Caco-2 (cell line): ENCODE results near the gene LIPH. TPM values are rescaled to one million over a fixed set of nuclear protein-coding genes. Genes with fewer than 3 reads are reported as not detected.

Experiments
- BruUV-seq: library from RNA; stranded (reverse); fragments of 400-500 nt; replicated peaks from 2 replicates; lab custom pipeline; 2021; lab: Mats Ljungman, UMichigan
- CTCF ChIA-PET: fragments of 300-600 bp; sonication (Branson Sonifier 250); formaldehyde crosslinking; loops from one replicate; lab custom pipeline; 2022; ENCODE audit warnings: antibody characterized with exemption; lab: Charles Lee
- POLR2A ChIA-PET: fragments of 300-600 bp; sonication (Branson Sonifier 250); formaldehyde crosslinking; loops from one replicate; lab custom pipeline; 2022; ENCODE audit warnings: antibody characterized with exemption; lab: Charles Lee
- DNase-seq, 2 experiments: peaks; one replicate each; pipeline versions ENCODE4 v3.0.0 to v3.0.0-alpha.2; 2020 to 2022
- H3K27me3 ChIP-seq: replicated peaks from 2 replicates; pipeline ENCODE4 v1.6.0; 2011; ENCODE audit warnings: low read length; ENCODE audit not compliant: control insufficient read depth, insufficient read depth
- H3K36me3 ChIP-seq: 2 replicates; pipeline ENCODE4 v1.5.1; 2011; ENCODE audit warnings: low read length; ENCODE audit not compliant: control insufficient read depth, insufficient read depth
- H3K4me1 ChIP-seq: fragments of 250-450 bp; sonication (Bioruptor Pico); 2 replicates; pipeline ENCODE4 v1.5.1; 2020; ENCODE audit warnings: mild to moderate bottlenecking
- H3K4me3 ChIP-seq: 2 replicates; pipeline ENCODE4 v1.5.1; 2011; ENCODE audit warnings: low read depth, mild to moderate bottlenecking, control low read depth, low read length
- H3K9me3 ChIP-seq: fragments of 250-450 bp; sonication (Bioruptor Pico); 2 replicates; pipeline ENCODE4 v1.5.1; 2020; ENCODE audit warnings: mild to moderate bottlenecking, moderate library complexity
- H3K27ac Mint-ChIP-seq: one replicate; pipeline ENCODE4 v1.8.0; 2022; ENCODE audit warnings: mixed read lengths; ENCODE audit not compliant: unreplicated experiment
- H3K27me3 Mint-ChIP-seq: one replicate; pipeline ENCODE4 v1.8.0; 2022; ENCODE audit warnings: mixed read lengths; ENCODE audit not compliant: insufficient read depth, unreplicated experiment
- H3K36me3 Mint-ChIP-seq: one replicate; pipeline ENCODE4 v1.8.0; 2022; ENCODE audit warnings: mild to moderate bottlenecking, mixed read lengths; ENCODE audit not compliant: insufficient read depth, unreplicated experiment
- H3K4me1 Mint-ChIP-seq: one replicate; pipeline ENCODE4 v1.8.0; 2022; ENCODE audit warnings: low read depth, mixed read lengths; ENCODE audit not compliant: unreplicated experiment
- H3K4me3 Mint-ChIP-seq: one replicate; pipeline ENCODE4 v1.8.0; 2022; ENCODE audit warnings: mild to moderate bottlenecking, moderate library complexity, mixed read lengths; ENCODE audit not compliant: unreplicated experiment
- H3K9me3 Mint-ChIP-seq: one replicate; pipeline ENCODE4 v1.8.0; 2022; ENCODE audit warnings: mixed read lengths; ENCODE audit not compliant: unreplicated experiment
- intact Hi-C: fragments of 100-400 bp; cut with micrococcal nuclease; formaldehyde crosslinking; loops from one replicate; pipeline ENCODE4 v1.10.0; 2022; ENCODE audit not compliant: unreplicated experiment
- total RNA-seq: library from RNA; stranded (reverse); gene quantifications from 2 replicates; pipeline ENCODE4 v1.2.3, GENCODE V29; 2022
- TF ChIP-seq, protein P1 (sequence below), 2 experiments: fragments of 200-600 bp in 1 of 2; IDR thresholded peaks; 1 replicate in 1 of 2; 2 replicates in 1 of 2; pipeline versions ENCODE4 v1.5.1 to v1.8.0; 2011 to 2022; ENCODE audit warnings: antibody characterized with exemption in 1 of 2, control low read depth in 1 of 2, inconsistent platforms in 1 of 2, low read depth in 1 of 2, low read length in 1 of 2, mild to moderate bottlenecking in 1 of 2, moderate library complexity in 1 of 2; ENCODE audit not compliant: insufficient read depth in 1 of 2, severe bottlenecking in 1 of 2, unreplicated experiment in 1 of 2

LIPH gene
- total RNA-seq, 1 experiment from 2014 or later = 6.1 TPM

DNA sequence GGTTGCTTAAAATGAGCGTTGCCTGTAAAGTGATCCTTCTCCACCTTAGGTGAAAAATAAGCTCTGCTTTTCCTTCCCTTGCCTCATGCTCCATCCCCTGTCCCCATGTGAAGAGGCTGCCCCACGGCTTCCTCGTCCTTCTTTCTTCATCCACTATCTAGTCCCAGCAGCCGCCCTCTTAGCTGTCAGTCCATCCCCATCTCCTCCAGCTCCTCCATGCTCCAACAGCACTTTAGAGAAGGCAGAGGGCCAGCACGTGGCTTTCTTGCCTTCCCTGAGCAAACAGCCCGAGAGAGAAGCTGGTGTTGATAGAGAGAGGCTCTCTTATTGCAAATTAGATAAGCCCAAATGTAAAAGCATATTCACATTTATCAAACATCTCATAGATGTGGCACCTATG is 44.5 kb downstream of the LIPH start:
- no peaks in the 10 kb centered on the region for H3K27me3 Mint-ChIP-seq
- no peak overlapping the region for H3K4me3 ChIP-seq
- BruUV-seq = no TSS peak
- no peak for DNase-seq
- intact Hi-C loops = no loop called here
- H3K9me3 ChIP-seq = no peaks in the 10 kb centered on the region
- CTCF ChIA-PET = no interaction called here
- H3K27me3 ChIP-seq = no peaks in the 10 kb centered on the region
- no peaks in the 10 kb centered on the region for H3K4me1 Mint-ChIP-seq
- no peak overlapping the region for H3K27ac Mint-ChIP-seq
- no peaks in the 10 kb centered on the region for H3K9me3 Mint-ChIP-seq
- H3K36me3 Mint-ChIP-seq = no peaks in the 10 kb centered on the region
- POLR2A ChIA-PET = interaction anchor here (0.6 kb wide), 1 partner anchor 21 kb away, joined by 3 read pairs; no protein-coding TSS in a partner anchor
- H3K4me1 ChIP-seq = peaks cover 7% of the 10 kb centered on the region
- H3K4me3 Mint-ChIP-seq = no peak overlapping the region
- no peaks in the 10 kb centered on the region for H3K36me3 ChIP-seq
- TF ChIP-seq, protein P1, sequence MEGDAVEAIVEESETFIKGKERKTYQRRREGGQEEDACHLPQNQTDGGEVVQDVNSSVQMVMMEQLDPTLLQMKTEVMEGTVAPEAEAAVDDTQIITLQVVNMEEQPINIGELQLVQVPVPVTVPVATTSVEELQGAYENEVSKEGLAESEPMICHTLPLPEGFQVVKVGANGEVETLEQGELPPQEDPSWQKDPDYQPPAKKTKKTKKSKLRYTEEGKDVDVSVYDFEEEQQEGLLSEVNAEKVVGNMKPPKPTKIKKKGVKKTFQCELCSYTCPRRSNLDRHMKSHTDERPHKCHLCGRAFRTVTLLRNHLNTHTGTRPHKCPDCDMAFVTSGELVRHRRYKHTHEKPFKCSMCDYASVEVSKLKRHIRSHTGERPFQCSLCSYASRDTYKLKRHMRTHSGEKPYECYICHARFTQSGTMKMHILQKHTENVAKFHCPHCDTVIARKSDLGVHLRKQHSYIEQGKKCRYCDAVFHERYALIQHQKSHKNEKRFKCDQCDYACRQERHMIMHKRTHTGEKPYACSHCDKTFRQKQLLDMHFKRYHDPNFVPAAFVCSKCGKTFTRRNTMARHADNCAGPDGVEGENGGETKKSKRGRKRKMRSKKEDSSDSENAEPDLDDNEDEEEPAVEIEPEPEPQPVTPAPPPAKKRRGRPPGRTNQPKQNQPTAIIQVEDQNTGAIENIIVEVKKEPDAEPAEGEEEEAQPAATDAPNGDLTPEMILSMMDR (IDR thresholded peaks at IDR 0.05; ENCODE audit: insufficient read depth in 1 of 2, low read depth in 1 of 2, low read length in 1 of 2, severe bottlenecking in 1 of 2, unreplicated experiment in 1 of 2) = no peak

DNA sequence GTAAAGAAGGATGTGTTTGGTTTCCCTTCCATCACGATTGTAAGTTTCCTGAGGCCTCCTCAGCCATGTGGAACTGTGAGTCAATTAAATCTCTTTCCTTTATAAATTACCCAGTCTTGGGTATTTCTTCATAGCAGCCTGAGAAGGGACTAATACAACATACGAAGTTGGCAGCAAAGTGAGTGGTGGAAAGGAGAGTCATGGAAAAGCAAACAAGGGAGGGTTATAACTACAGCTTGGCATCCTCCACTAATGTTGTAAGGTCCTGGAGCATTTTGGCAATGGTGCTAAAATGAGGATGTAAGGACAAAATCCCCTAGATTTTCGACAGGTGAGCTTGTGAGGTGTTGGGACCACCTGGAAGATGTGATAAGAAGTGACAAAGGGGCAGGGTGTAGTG is 47.8 kb downstream of the LIPH start:
- POLR2A ChIA-PET = no interaction called here
- no peak for DNase-seq
- CTCF ChIA-PET = interaction anchor here (0.6 kb wide), 1 partner anchor 54 kb away, joined by 3 read pairs; no protein-coding TSS in a partner anchor
- Histone ChIP-seq H3K4me3 (no peak overlapping the region), H3K36me3 (no peaks in the 10 kb centered on the region), H3K4me1 (peaks cover 7% of the 10 kb centered on the region), H3K27me3 (no peaks in the 10 kb centered on the region), H3K9me3 (no peaks in the 10 kb centered on the region)
- intact Hi-C loops = no loop called here
- no TSS peak for BruUV-seq
- Mint-ChIP-seq H3K4me3 (no peak overlapping the region), H3K27ac (no peak overlapping the region), H3K27me3 (no peaks in the 10 kb centered on the region), H3K36me3 (no peaks in the 10 kb centered on the region), H3K4me1 (no peaks in the 10 kb centered on the region), H3K9me3 (no peaks in the 10 kb centered on the region)
- TF ChIP-seq, protein P1 (IDR thresholded peaks at IDR 0.05; ENCODE audit: insufficient read depth in 1 of 2, low read depth in 1 of 2, low read length in 1 of 2, severe bottlenecking in 1 of 2, unreplicated experiment in 1 of 2) = no peak

DNA sequence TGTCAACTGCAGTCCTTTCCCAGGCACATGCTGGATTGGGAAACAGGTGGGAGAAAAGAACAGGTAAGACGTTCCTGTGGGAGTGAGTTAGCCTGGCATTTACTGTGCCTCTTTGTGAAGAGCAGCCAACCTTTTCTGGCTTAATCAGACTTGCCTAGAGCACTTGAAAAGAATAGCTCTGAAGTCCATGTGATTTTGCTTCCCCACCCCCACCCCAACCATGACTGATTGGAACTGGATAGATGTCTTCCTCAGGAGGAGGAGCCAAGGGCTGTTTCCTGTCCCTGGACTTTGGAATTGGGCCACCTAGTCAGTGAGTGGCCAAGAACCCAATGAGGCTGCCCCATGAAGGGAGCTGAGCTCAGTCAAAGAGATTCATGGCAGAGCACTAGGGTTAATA is 48.9 kb downstream of the LIPH start:
- Mint-ChIP-seq H3K27me3 (no peaks in the 10 kb centered on the region), H3K4me1 (no peaks in the 10 kb centered on the region), H3K4me3 (no peak overlapping the region), H3K36me3 (peaks cover 5% of the 10 kb centered on the region), H3K9me3 (no peaks in the 10 kb centered on the region), H3K27ac (no peak overlapping the region)
- no TSS peak for BruUV-seq
- TF ChIP-seq, protein P1 (IDR thresholded peaks at IDR 0.05; ENCODE audit: insufficient read depth in 1 of 2, low read depth in 1 of 2, low read length in 1 of 2, severe bottlenecking in 1 of 2, unreplicated experiment in 1 of 2) = no peak
- peaks cover 7% of the 10 kb centered on the region for H3K4me1 ChIP-seq
- POLR2A ChIA-PET = interaction anchor here (0.6 kb wide), 1 partner anchor 48 kb away, joined by 5 read pairs; no protein-coding TSS in a partner anchor
- H3K27me3 ChIP-seq = no peaks in the 10 kb centered on the region
- H3K4me3 ChIP-seq = no peak overlapping the region
- no peaks in the 10 kb centered on the region for H3K9me3 ChIP-seq
- intact Hi-C loops = no loop called here
- no peak for DNase-seq
- no peaks in the 10 kb centered on the region for H3K36me3 ChIP-seq
- CTCF ChIA-PET = no interaction called here
